ENCODE data around the gene UBP1. TPM values are rescaled to one million over a fixed set of nuclear protein-coding genes. Genes with fewer than 3 reads are reported as not detected.

Gene UBP1
- total and polyA plus RNA-seq, 4 donors = 39.8 to 62.8 (median 51.0) TPM

GRCh38 chr3:33391255-33391995 lies 48.8 kb downstream of the UBP1 start:
- DNase-seq = no peak
- Histone ChIP-seq H3K27ac (ENCODE audit: low read depth in 1 of 2, low read length in 2 of 2) (peak overlapping the region in 1 of 2 donors; percentile 8), H3K9me3 (ENCODE audit: control insufficient read depth, low read length) (no peaks in the 10 kb centered on the region), H3K27me3 (ENCODE audit: control insufficient read depth in 1 of 2, insufficient read depth in 2 of 2, low read length in 1 of 2) (no peaks in the 10 kb centered on the region), H3K4me1 (ENCODE audit: control insufficient read depth in 1 of 2, insufficient read depth in 2 of 2, low read length in 2 of 2) (peaks cover 0 to 3% of the 10 kb centered on the region in 2 donors), H3K4me3 (ENCODE audit: low read length in 2 of 2) (no peak overlapping the region), H3K36me3 (ENCODE audit: control insufficient read depth in 1 of 2, insufficient read depth in 2 of 2, low read length in 1 of 2) (peaks cover 5 to 10% of the 10 kb centered on the region in 2 donors)
- 88 to 91% methylated on average over 8 of the region's 8 CpGs for WGBS, 2 donors
- ATAC-seq (ENCODE audit: low FRiP score) = no peak
- intact Hi-C loops (cut with DNase I) = loop anchor here in 1 of 2 donors (5.0 kb wide), 1 partner anchor 41 kb away; no protein-coding TSS in a partner anchor

- Histone ChIP-seq H3K9me3 (ENCODE audit: control insufficient read depth, low read length) (no peaks in the 10 kb centered on the region), H3K36me3 (ENCODE audit: control insufficient read depth in 1 of 2, insufficient read depth in 2 of 2, low read length in 1 of 2) (peaks cover 10 to 12% of the 10 kb centered on the region in 2 donors), H3K27ac (ENCODE audit: low read depth in 1 of 2, low read length in 2 of 2) (no peak overlapping the region), H3K4me1 (ENCODE audit: control insufficient read depth in 1 of 2, insufficient read depth in 2 of 2, low read length in 2 of 2) (peaks cover 0 to 3% of the 10 kb centered on the region in 2 donors), H3K4me3 (ENCODE audit: low read length in 2 of 2) (no peak overlapping the region), H3K27me3 (ENCODE audit: control insufficient read depth in 1 of 2, insufficient read depth in 2 of 2, low read length in 1 of 2) (no peaks in the 10 kb centered on the region)
- ATAC-seq (ENCODE audit: low FRiP score) (no peak), DNase-seq (no peak)
- intact Hi-C loops (cut with DNase I) = loop anchor here in 1 of 2 donors (5.0 kb wide), 1 partner anchor 42 kb away; no protein-coding TSS in a partner anchor
- 76 to 79% methylated on average over 4 of the region's 4 CpGs for WGBS, 2 donors
Measured at GRCh38 chr3:33389908-33390307, 50.3 kb downstream of the UBP1 start.

- Histone ChIP-seq H3K27me3 (ENCODE audit: control insufficient read depth in 1 of 2, insufficient read depth in 2 of 2, low read length in 1 of 2) (no peaks in the 10 kb centered on the region), H3K4me1 (ENCODE audit: control insufficient read depth in 1 of 2, insufficient read depth in 2 of 2, low read length in 2 of 2) (peaks cover 0 to 3% of the 10 kb centered on the region in 2 donors), H3K4me3 (ENCODE audit: low read length in 2 of 2) (no peak overlapping the region), H3K36me3 (ENCODE audit: control insufficient read depth in 1 of 2, insufficient read depth in 2 of 2, low read length in 1 of 2) (peaks cover 10 to 14% of the 10 kb centered on the region in 2 donors), H3K27ac (ENCODE audit: low read depth in 1 of 2, low read length in 2 of 2) (no peak overlapping the region), H3K9me3 (ENCODE audit: control insufficient read depth, low read length) (no peaks in the 10 kb centered on the region)
- whole genome bisulfite sequencing, 2 donors = 40 to 52% methylated on average over 7 of the region's 7 CpGs
- intact Hi-C loops (cut with DNase I) = no loop called here
- ATAC-seq (ENCODE audit: low FRiP score) (no peak), DNase-seq (no peak)
Measured at GRCh38 chr3:33388374-33389100, 51.7 kb downstream of the UBP1 start.

GRCh38 chr3:33386631-33387030 lies 53.6 kb downstream of the UBP1 start:
- Histone ChIP-seq H3K4me1 (ENCODE audit: control insufficient read depth in 1 of 2, insufficient read depth in 2 of 2, low read length in 2 of 2) (no peaks in the 10 kb centered on the region), H3K9me3 (ENCODE audit: control insufficient read depth, low read length) (no peaks in the 10 kb centered on the region), H3K4me3 (ENCODE audit: low read length in 2 of 2) (no peak overlapping the region), H3K36me3 (ENCODE audit: control insufficient read depth in 1 of 2, insufficient read depth in 2 of 2, low read length in 1 of 2) (peaks cover 10 to 12% of the 10 kb centered on the region in 2 donors), H3K27me3 (ENCODE audit: control insufficient read depth in 1 of 2, insufficient read depth in 2 of 2, low read length in 1 of 2) (no peaks in the 10 kb centered on the region), H3K27ac (ENCODE audit: low read depth in 1 of 2, low read length in 2 of 2) (no peak overlapping the region)
- ATAC-seq (ENCODE audit: low FRiP score) = no peak
- no peak for DNase-seq
- intact Hi-C loops (cut with DNase I) = no loop called here
- WGBS, 2 donors = 61 to 83% methylated on average over 1 of the region's 1 CpG

GRCh38 chr3:33385423-33385822 lies 54.8 kb downstream of the UBP1 start:
- H3K4me3 ChIP-seq (ENCODE audit: low read length in 2 of 2) = no peak overlapping the region
- no peaks in the 10 kb centered on the region for H3K4me1 ChIP-seq (ENCODE audit: control insufficient read depth in 1 of 2, insufficient read depth in 2 of 2, low read length in 2 of 2)
- DNase-seq (no peak), ATAC-seq (ENCODE audit: low FRiP score) (no peak)
- H3K9me3 ChIP-seq (ENCODE audit: control insufficient read depth, low read length) = no peaks in the 10 kb centered on the region
- H3K27me3 ChIP-seq (ENCODE audit: control insufficient read depth in 1 of 2, insufficient read depth in 2 of 2, low read length in 1 of 2) = no peaks in the 10 kb centered on the region
- peak overlapping the region in 1 of 2 donors; percentile 12 for H3K27ac ChIP-seq (ENCODE audit: low read depth in 1 of 2, low read length in 2 of 2)
- intact Hi-C loops (cut with DNase I) = no loop called here
- H3K36me3 ChIP-seq (ENCODE audit: control insufficient read depth in 1 of 2, insufficient read depth in 2 of 2, low read length in 1 of 2) = peaks cover 14 to 15% of the 10 kb centered on the region in 2 donors
- 78 to 85% methylated on average over 5 of the region's 5 CpGs for WGBS, 2 donors

GRCh38 chr3:33383951-33384350 lies 56.3 kb downstream of the UBP1 start:
- no peak overlapping the region for H3K4me3 ChIP-seq (ENCODE audit: low read length in 2 of 2)
- DNase-seq (no peak), ATAC-seq (ENCODE audit: low FRiP score) (no peak)
- no peaks in the 10 kb centered on the region for H3K27me3 ChIP-seq (ENCODE audit: control insufficient read depth in 1 of 2, insufficient read depth in 2 of 2, low read length in 1 of 2)
- H3K4me1 ChIP-seq (ENCODE audit: control insufficient read depth in 1 of 2, insufficient read depth in 2 of 2, low read length in 2 of 2) = no peaks in the 10 kb centered on the region
- peaks cover 12 to 14% of the 10 kb centered on the region in 2 donors for H3K36me3 ChIP-seq (ENCODE audit: control insufficient read depth in 1 of 2, insufficient read depth in 2 of 2, low read length in 1 of 2)
- H3K9me3 ChIP-seq (ENCODE audit: control insufficient read depth, low read length) = no peaks in the 10 kb centered on the region
- WGBS, 2 donors = 95% methylated on average over 12 of the region's 12 CpGs
- intact Hi-C loops (cut with DNase I) = no loop called here
- no peak overlapping the region for H3K27ac ChIP-seq (ENCODE audit: low read depth in 1 of 2, low read length in 2 of 2)

- ATAC-seq (ENCODE audit: low FRiP score) (no peak), DNase-seq (no peak)
- no peak overlapping the region for H3K4me3 ChIP-seq (ENCODE audit: low read length in 2 of 2)
- H3K27me3 ChIP-seq (ENCODE audit: control insufficient read depth in 1 of 2, insufficient read depth in 2 of 2, low read length in 1 of 2) = no peaks in the 10 kb centered on the region
- H3K27ac ChIP-seq (ENCODE audit: low read depth in 1 of 2, low read length in 2 of 2) = no peak overlapping the region
- no peaks in the 10 kb centered on the region for H3K9me3 ChIP-seq (ENCODE audit: control insufficient read depth, low read length)
- 88 to 90% methylated on average over 3 of the region's 3 CpGs for WGBS, 2 donors
- intact Hi-C loops (cut with DNase I) = no loop called here
- no peaks in the 10 kb centered on the region for H3K4me1 ChIP-seq (ENCODE audit: control insufficient read depth in 1 of 2, insufficient read depth in 2 of 2, low read length in 2 of 2)
- peaks cover 7 to 13% of the 10 kb centered on the region in 2 donors for H3K36me3 ChIP-seq (ENCODE audit: control insufficient read depth in 1 of 2, insufficient read depth in 2 of 2, low read length in 1 of 2)
Measured at GRCh38 chr3:33380653-33381052, 59.6 kb downstream of the UBP1 start.

- no peak for DNase-seq
- no peaks in the 10 kb centered on the region for H3K4me1 ChIP-seq (ENCODE audit: control insufficient read depth in 1 of 2, insufficient read depth in 2 of 2, low read length in 2 of 2)
- 90 to 91% methylated on average over 3 of the region's 3 CpGs for WGBS, 2 donors
- peaks cover 4 to 12% of the 10 kb centered on the region in 2 donors for H3K36me3 ChIP-seq (ENCODE audit: control insufficient read depth in 1 of 2, insufficient read depth in 2 of 2, low read length in 1 of 2)
- H3K27ac ChIP-seq (ENCODE audit: low read depth in 1 of 2, low read length in 2 of 2) = no peak overlapping the region
- no peaks in the 10 kb centered on the region for H3K27me3 ChIP-seq (ENCODE audit: control insufficient read depth in 1 of 2, insufficient read depth in 2 of 2, low read length in 1 of 2)
- no peak for ATAC-seq (ENCODE audit: low FRiP score)
- intact Hi-C loops (cut with DNase I) = loop anchor here in 1 of 2 donors (10.0 kb wide), 1 partner anchor 163 kb away; the partner anchor contains the start of gene SUSD5
- H3K4me3 ChIP-seq (ENCODE audit: low read length in 2 of 2) = no peak overlapping the region
- no peaks in the 10 kb centered on the region for H3K9me3 ChIP-seq (ENCODE audit: control insufficient read depth, low read length)
Measured at GRCh38 chr3:33377931-33378330, 62.3 kb downstream of the UBP1 start.
